H54 (cell line): ENCODE results near the gene SPON1.
"Not testable (repeated sequence)": the region's sequence is repeated elsewhere in the genome, so short reads cannot be mapped to it uniquely, and the experiment has no call there.

Experiments used
- DNase-seq: peaks from one replicate; pipeline ENCODE4 v3.0.0; 2011; ENCODE audit warnings: low spot score, mixed read lengths; ENCODE audit not compliant: insufficient read length
- FAIRE-seq: peaks from 3 replicates; lab custom pipeline; 2011; peaks lifted over from hg19 to GRCh38; lab: Jason Lieb, UNC
- POLR2A ChIP-seq: IDR thresholded peaks from 2 replicates; pipeline ENCODE4 v1.6.1; 2011; ENCODE audit warnings: low read depth, mild to moderate bottlenecking, low read length

The SPON1 gene

GRCh38 chr11:14136561-14136960, 174.0 kb downstream of the SPON1 start:
- FAIRE-seq (no peak), DNase-seq (no peak)
- no peak for TF ChIP-seq POLR2A

GRCh38 chr11:14137284-14137683, 174.8 kb downstream of the SPON1 start:
- FAIRE-seq: no peak
- DNase-seq: no peak
- no peak for TF ChIP-seq POLR2A

GRCh38 chr11:14140991-14141390, 178.5 kb downstream of the SPON1 start:
- no peak for DNase-seq
- no peak for FAIRE-seq
- TF ChIP-seq POLR2A: no peak

- no peak for TF ChIP-seq POLR2A
- DNase-seq: no peak
- no peak for FAIRE-seq
Measured at GRCh38 chr11:14141676-14142075, 179.2 kb downstream of the SPON1 start.

- FAIRE-seq (no peak), DNase-seq (no peak)
- no peak for TF ChIP-seq POLR2A
Measured at GRCh38 chr11:14144934-14145333, 182.4 kb downstream of the SPON1 start.

- no peak for TF ChIP-seq POLR2A
Measured at GRCh38 chr11:14148653-14149273, 186.2 kb downstream of the SPON1 start.

GRCh38 chr11:14149683-14150082, 187.2 kb downstream of the SPON1 start:
- TF ChIP-seq POLR2A: no peak
- FAIRE-seq (no peak), DNase-seq (no peak)

More at GRCh38 chr11:14148653-14149273, 186.2 kb downstream of the SPON1 start:
- DNase-seq: no peak
- FAIRE-seq: peak; percentile 86

GRCh38 chr11:14150878-14151277, 188.4 kb downstream of the SPON1 start:
- TF ChIP-seq POLR2A: no peak
- FAIRE-seq (no peak), DNase-seq (no peak)

GRCh38 chr11:14154103-14154502, 191.6 kb downstream of the SPON1 start:
- not testable (repeated sequence) for DNase-seq, FAIRE-seq

- no peak for DNase-seq
- TF ChIP-seq POLR2A: no peak
- FAIRE-seq: no peak
Measured at GRCh38 chr11:14158393-14158792, 195.9 kb downstream of the SPON1 start.

GRCh38 chr11:14163576-14163975, 201.1 kb downstream of the SPON1 start:
- FAIRE-seq (no peak), DNase-seq (no peak)
- TF ChIP-seq POLR2A: no peak

- FAIRE-seq: not testable (repeated sequence)
Measured at GRCh38 chr11:14173679-14174078, 211.2 kb downstream of the SPON1 start.

GRCh38 chr11:14179116-14179820, 216.7 kb downstream of the SPON1 start:
- no peak for FAIRE-seq
- no peak for TF ChIP-seq POLR2A
- DNase-seq: no peak

More at GRCh38 chr11:14173679-14174078, 211.2 kb downstream of the SPON1 start:
- DNase-seq: not testable (repeated sequence)

- TF ChIP-seq POLR2A: no peak
- FAIRE-seq (no peak), DNase-seq (no peak)
Measured at GRCh38 chr11:14181121-14181520, 218.6 kb downstream of the SPON1 start.

- DNase-seq (no peak), FAIRE-seq (no peak)
- TF ChIP-seq POLR2A: no peak
Measured at GRCh38 chr11:14182833-14183364, 220.4 kb downstream of the SPON1 start.
